ENCODE data around the gene LHCGR.

LHCGR gene

GRCh38 chr2:48693645-48694044 lies 61.9 kb downstream of the LHCGR start:
- Histone ChIP-seq H3K27ac (no peak overlapping the region), H4K20me1 (no peaks in the 10 kb centered on the region), H3K9me3 (no peaks in the 10 kb centered on the region), H3K27me3 (no peaks in the 10 kb centered on the region), H3K36me3 (no peaks in the 10 kb centered on the region), H3K4me3 (no peak overlapping the region), H3K4me2 (no peak overlapping the region), H3K4me1 (no peaks in the 10 kb centered on the region), H3K9ac (no peak overlapping the region)
- no peak for TF ChIP-seq Cebpa-rat (IDR thresholded peaks at IDR 0.05)

- H3K4me1 ChIP-seq, result no peaks in the 10 kb centered on the region
- no peak overlapping the region for H3K4me2 ChIP-seq
- no peak overlapping the region for H3K27ac ChIP-seq
- no peak overlapping the region for H3K9ac ChIP-seq
- H3K27me3 ChIP-seq, result no peaks in the 10 kb centered on the region
- H4K20me1 ChIP-seq, result no peaks in the 10 kb centered on the region
- H3K4me3 ChIP-seq, result no peak overlapping the region
- no peaks in the 10 kb centered on the region for H3K36me3 ChIP-seq
- no peak for TF ChIP-seq Cebpa-rat (IDR thresholded peaks at IDR 0.05)
- no peaks in the 10 kb centered on the region for H3K9me3 ChIP-seq
These were observed 62.5 kb downstream of the LHCGR start for GRCh38 chr2:48693066-48693465.

- TF ChIP-seq Cebpa-rat (IDR thresholded peaks at IDR 0.05), result no peak
- no peaks in the 10 kb centered on the region for H3K36me3 ChIP-seq
- H3K9ac ChIP-seq, result no peak overlapping the region
- H3K4me2 ChIP-seq, result no peak overlapping the region
- H3K27ac ChIP-seq, result no peak overlapping the region
- no peak overlapping the region for H3K4me3 ChIP-seq
- H3K9me3 ChIP-seq, result no peaks in the 10 kb centered on the region
- no peaks in the 10 kb centered on the region for H3K27me3 ChIP-seq
- H3K4me1 ChIP-seq, result no peaks in the 10 kb centered on the region
- no peaks in the 10 kb centered on the region for H4K20me1 ChIP-seq
These were observed 63.4 kb downstream of the LHCGR start for GRCh38 chr2:48691935-48692691.

- no peaks in the 10 kb centered on the region for H3K36me3 ChIP-seq
- H3K27ac ChIP-seq, result no peak overlapping the region
- H3K4me1 ChIP-seq, result no peaks in the 10 kb centered on the region
- H3K4me2 ChIP-seq, result no peak overlapping the region
- H3K4me3 ChIP-seq, result no peak overlapping the region
- no peaks in the 10 kb centered on the region for H3K9me3 ChIP-seq
- no peak for TF ChIP-seq Cebpa-rat (IDR thresholded peaks at IDR 0.05)
- H3K9ac ChIP-seq, result no peak overlapping the region
- no peaks in the 10 kb centered on the region for H3K27me3 ChIP-seq
- H4K20me1 ChIP-seq, result no peaks in the 10 kb centered on the region
These were observed 70.4 kb downstream of the LHCGR start for GRCh38 chr2:48685126-48685525.

- no peak overlapping the region for H3K4me2 ChIP-seq
- no peaks in the 10 kb centered on the region for H3K4me1 ChIP-seq
- TF ChIP-seq Cebpa-rat (IDR thresholded peaks at IDR 0.05), result no peak
- no peaks in the 10 kb centered on the region for H4K20me1 ChIP-seq
- H3K27me3 ChIP-seq, result no peaks in the 10 kb centered on the region
- no peak overlapping the region for H3K4me3 ChIP-seq
- no peaks in the 10 kb centered on the region for H3K36me3 ChIP-seq
- H3K27ac ChIP-seq, result no peak overlapping the region
- peaks cover 5% of the 10 kb centered on the region; the same call in 1 of the 2 replicates for H3K9me3 ChIP-seq
- no peak overlapping the region for H3K9ac ChIP-seq
These were observed 78.1 kb downstream of the LHCGR start for GRCh38 chr2:48677450-48677849.

GRCh38 chr2:48674933-48675332 lies 80.6 kb downstream of the LHCGR start:
- Histone ChIP-seq H3K27me3 (no peaks in the 10 kb centered on the region), H3K4me1 (no peaks in the 10 kb centered on the region), H4K20me1 (no peaks in the 10 kb centered on the region), H3K4me3 (no peak overlapping the region), H3K27ac (no peak overlapping the region), H3K36me3 (no peaks in the 10 kb centered on the region), H3K9me3 (peaks cover 5% of the 10 kb centered on the region; the same call in 1 of the 2 replicates), H3K4me2 (no peak overlapping the region), H3K9ac (no peak overlapping the region)
- TF ChIP-seq Cebpa-rat (IDR thresholded peaks at IDR 0.05), result no peak

GRCh38 chr2:48673581-48673980 lies 81.9 kb downstream of the LHCGR start:
- no peak overlapping the region for H3K9ac ChIP-seq
- H3K27me3 ChIP-seq, result no peaks in the 10 kb centered on the region
- no peak for TF ChIP-seq Cebpa-rat (IDR thresholded peaks at IDR 0.05)
- no peak overlapping the region for H3K27ac ChIP-seq
- H4K20me1 ChIP-seq, result no peaks in the 10 kb centered on the region
- H3K9me3 ChIP-seq, result peaks cover 5% of the 10 kb centered on the region; the same call in 1 of the 2 replicates
- H3K4me3 ChIP-seq, result no peak overlapping the region
- H3K4me2 ChIP-seq, result no peak overlapping the region
- H3K4me1 ChIP-seq, result no peaks in the 10 kb centered on the region
- no peaks in the 10 kb centered on the region for H3K36me3 ChIP-seq

GRCh38 chr2:48668992-48669391 lies 86.5 kb downstream of the LHCGR start:
- peaks cover 5% of the 10 kb centered on the region; the same call in 1 of the 2 replicates for H3K9me3 ChIP-seq
- H3K4me2 ChIP-seq, result no peak overlapping the region
- H3K27me3 ChIP-seq, result no peaks in the 10 kb centered on the region
- no peak overlapping the region for H3K9ac ChIP-seq
- no peak overlapping the region for H3K27ac ChIP-seq
- H3K4me1 ChIP-seq, result no peaks in the 10 kb centered on the region
- no peaks in the 10 kb centered on the region for H4K20me1 ChIP-seq
- no peak for TF ChIP-seq Cebpa-rat (IDR thresholded peaks at IDR 0.05)
- no peaks in the 10 kb centered on the region for H3K36me3 ChIP-seq
- H3K4me3 ChIP-seq, result no peak overlapping the region

- Histone ChIP-seq H3K9me3 (no peaks in the 10 kb centered on the region), H3K9ac (no peak overlapping the region), H4K20me1 (no peaks in the 10 kb centered on the region), H3K4me3 (no peak overlapping the region), H3K36me3 (no peaks in the 10 kb centered on the region), H3K4me2 (no peak overlapping the region), H3K27me3 (no peaks in the 10 kb centered on the region), H3K27ac (no peak overlapping the region), H3K4me1 (no peaks in the 10 kb centered on the region)
- TF ChIP-seq Cebpa-rat (IDR thresholded peaks at IDR 0.05), result no peak
These were observed 104.2 kb downstream of the LHCGR start for GRCh38 chr2:48651158-48651790.

GRCh38 chr2:48638261-48638660 lies 117.3 kb downstream of the LHCGR start:
- no peaks in the 10 kb centered on the region for H4K20me1 ChIP-seq
- H3K36me3 ChIP-seq, result no peaks in the 10 kb centered on the region
- H3K4me3 ChIP-seq, result no peak overlapping the region
- no peak for TF ChIP-seq Cebpa-rat (IDR thresholded peaks at IDR 0.05)
- H3K27ac ChIP-seq, result no peak overlapping the region
- no peaks in the 10 kb centered on the region for H3K4me1 ChIP-seq
- no peak overlapping the region for H3K9ac ChIP-seq
- H3K27me3 ChIP-seq, result no peaks in the 10 kb centered on the region
- H3K9me3 ChIP-seq, result no peaks in the 10 kb centered on the region
- no peak overlapping the region for H3K4me2 ChIP-seq
